K562 (cell line): ENCODE measurements around the gene MZB1. TPM values are rescaled to one million over a fixed set of nuclear protein-coding genes. Genes with fewer than 3 reads are reported as not detected.

ENCODE experiments used
- ATAC-seq: fragments of 200-7000 bp; cut with Tn5 transposase; 3 replicates; pipeline ENCODE4 v1.9.1; 2020; ENCODE audit warnings: moderate library complexity
- BruUV-seq: library from RNA; stranded (reverse); fragments of 400-500 nt; replicated peaks from 2 replicates; lab custom pipeline; 2021; lab: Mats Ljungman, UMichigan
- CTCF ChIA-PET: fragments of 300-600 bp; formaldehyde crosslinking; extraction: SDS; loops from one replicate; lab custom pipeline; 2021; ENCODE audit warnings: low intra/inter-chr PET ratio; lab: Yijun Ruan, JAX
- POLR2A ChIA-PET: fragments of 300-600, 350-650 bp; sonication (Branson Sonifier 250); formaldehyde crosslinking; extraction: SDS; loops from one replicate; lab custom pipeline; 2021; ENCODE audit warnings: antibody characterized with exemption, inconsistent platforms; lab: Yijun Ruan, JAX
- DNase-seq, 4 experiments: peaks; one replicate each; pipeline versions ENCODE4 v3.0.0 to v3.0.0-alpha.2; 2011 to 2018; ENCODE audit warnings: low spot score in 3 of 4, mixed read lengths in 3 of 4; ENCODE audit errors: extremely low read depth in 1 of 4
- FAIRE-seq: peaks from 2 replicates; lab custom pipeline; 2011; peaks lifted over from hg19 to GRCh38; lab: Jason Lieb, UNC
- H2AFZ ChIP-seq: 2 replicates; pipeline ENCODE4 v1.6.0; 2011; ENCODE audit warnings: low read depth, low read length, control low read depth, inconsistent platforms
- H3K27ac ChIP-seq: fragments of 200-600 bp; 3 replicates; pipeline ENCODE4 v1.8.0; 2011; ENCODE audit warnings: low read depth, mild to moderate bottlenecking, control low read depth, inconsistent platforms, low read length, moderate library complexity, mixed read lengths; ENCODE audit errors: extremely low read depth
- H3K27me3 ChIP-seq, 2 experiments: fragments of 300-600 bp in 1 of 2; 2 replicates in 1 of 2; 3 replicates in 1 of 2; pipeline versions ENCODE4 v1.6.0 to v1.8.0; 2011; ENCODE audit warnings: inconsistent platforms in 2 of 2, low read length in 2 of 2, mild to moderate bottlenecking in 1 of 2, mixed read lengths in 1 of 2, moderate library complexity in 1 of 2; ENCODE audit not compliant: control insufficient read depth in 2 of 2, insufficient read depth in 2 of 2
- H3K36me3 ChIP-seq: fragments of 300-600 bp; 3 replicates; pipeline ENCODE4 v1.8.0; 2011; ENCODE audit warnings: mild to moderate bottlenecking, low read length, inconsistent platforms; ENCODE audit not compliant: control insufficient read depth, insufficient read depth
- H3K4me1 ChIP-seq, 2 experiments: fragments of 200-600 bp in 1 of 2; replicated peaks in 1 of 2; 2 replicates in 1 of 2; 3 replicates in 1 of 2; pipeline versions ENCODE4 v1.5.1 to v1.8.0; 2011; ENCODE audit warnings: inconsistent platforms in 2 of 2, low read length in 2 of 2, mild to moderate bottlenecking in 1 of 2, mixed read lengths in 1 of 2, moderate library complexity in 1 of 2; ENCODE audit not compliant: control insufficient read depth in 2 of 2, insufficient read depth in 2 of 2
- H3K4me2 ChIP-seq: 2 replicates; pipeline ENCODE4 v1.6.1; 2011; ENCODE audit warnings: low read length, control low read depth, inconsistent platforms, mixed read lengths; ENCODE audit not compliant: insufficient read depth
- H3K4me3 ChIP-seq: fragments of 200-600 bp; sonication (generic), shearing (Covaris generic); 2 replicates; pipeline ENCODE4 v1.5.1; 2016; ENCODE audit warnings: control low read depth, inconsistent platforms
- H3K79me2 ChIP-seq: fragments of 200-600 bp; 3 replicates; pipeline ENCODE4 v1.8.0; 2011; ENCODE audit warnings: low read length, inconsistent platforms; ENCODE audit not compliant: control insufficient read depth, insufficient read depth
- H3K9ac ChIP-seq, 2 experiments: 2 replicates each; pipeline versions ENCODE4 v1.6.0 to v1.6.1; 2011; ENCODE audit warnings: low read depth in 2 of 2, low read length in 2 of 2, control low read depth in 1 of 2, inconsistent platforms in 1 of 2, mild to moderate bottlenecking in 1 of 2, mixed read lengths in 1 of 2; ENCODE audit not compliant: insufficient read depth in 1 of 2
- H3K9me1 ChIP-seq: one replicate; pipeline ENCODE4 v1.6.0; 2011; ENCODE audit warnings: inconsistent platforms, mild to moderate bottlenecking, low read length, moderate library complexity; ENCODE audit not compliant: control insufficient read depth, insufficient read depth
- H3K9me3 ChIP-seq: replicated peaks from 2 replicates; pipeline ENCODE4 v1.5.1; 2011; ENCODE audit warnings: low read depth, low read length, inconsistent platforms; ENCODE audit not compliant: control insufficient read depth, insufficient read depth
- H4K20me1 ChIP-seq: replicated peaks from 2 replicates; pipeline ENCODE4 v1.6.1; 2011; ENCODE audit warnings: low read length, inconsistent platforms, mixed read lengths; ENCODE audit not compliant: control insufficient read depth, insufficient read depth
- FOXP1 ChIP-seq: sonication (generic); formaldehyde crosslinking; IDR thresholded peaks from 2 replicates; pipeline ENCODE4 v1.8.0; 2022; ENCODE audit warnings: mild to moderate bottlenecking, missing genetic modification reagents
- GTF2E2 ChIP-seq: fragments of 200-800 bp; sonication (Bioruptor generic); IDR thresholded peaks from 2 replicates; pipeline ENCODE4 v1.6.1; 2016; ENCODE audit warnings: missing genetic modification characterization, missing compliant biosample characterization
- NEUROD1 ChIP-seq: fragments of 150-350 bp; IDR thresholded peaks from 2 replicates; pipeline ENCODE4 v1.6.1; 2014; ENCODE audit warnings: borderline replicate concordance, low read length, low read depth; ENCODE audit not compliant: partially characterized antibody
- NFIX ChIP-seq: fragments of 250-450 bp; sonication (Bioruptor Pico); IDR thresholded peaks from 2 replicates; pipeline ENCODE4 v1.4.0; 2020; ENCODE audit warnings: low read depth, mild to moderate bottlenecking, moderate library complexity
- NFYB ChIP-seq: IDR thresholded peaks from 2 replicates; pipeline ENCODE4 v1.6.1; 2011; ENCODE audit warnings: mild to moderate bottlenecking, moderate library complexity; ENCODE audit not compliant: insufficient read length; ENCODE audit errors: extremely low read depth
- POLR2H ChIP-seq: IDR thresholded peaks from 2 replicates; pipeline ENCODE4 v1.6.1; 2016; ENCODE audit warnings: missing genetic modification characterization, low read depth, mild to moderate bottlenecking, control low read depth, missing compliant biosample characterization, moderate library complexity
- RAD51 ChIP-seq: fragments of 450-650 bp; IDR thresholded peaks from 2 replicates; pipeline ENCODE4 v1.7.1; 2016; ENCODE audit warnings: low read depth, mild to moderate bottlenecking, borderline replicate concordance
- RBM25 ChIP-seq: fragments of 200-400 bp; formaldehyde crosslinking; IDR thresholded peaks from 2 replicates; pipeline ENCODE4 v1.6.1; 2018; ENCODE audit warnings: low read length, low read depth, moderate library complexity; ENCODE audit not compliant: severe bottlenecking
- SMARCA4 ChIP-seq: fragments of 450-650 bp; IDR thresholded peaks from 2 replicates; pipeline ENCODE4 v1.6.1; 2016
- WHSC1 ChIP-seq: IDR thresholded peaks from one replicate; pipeline ENCODE4 v1.6.1; 2012; ENCODE audit warnings: low read length, control low read depth, inconsistent platforms
- YBX1 ChIP-seq: fragments of 450-650 bp; IDR thresholded peaks from 2 replicates; pipeline ENCODE4 v1.7.1; 2016; ENCODE audit warnings: mild to moderate bottlenecking
- ZNF253 ChIP-seq: fragments of 250-450 bp; sonication (Bioruptor Pico); conservative IDR thresholded peaks from 2 replicates; pipeline ENCODE4 v1.6.1; 2021; ENCODE audit warnings: mild to moderate bottlenecking
- ZZZ3 ChIP-seq: fragments of 450-650 bp; IDR thresholded peaks from 2 replicates; pipeline ENCODE4 v1.6.1; 2016; ENCODE audit warnings: antibody characterized with exemption, mild to moderate bottlenecking, moderate library complexity
- WGBS: fragments of 100-300 bp; shearing (Covaris generic); methylation state at CpG from one replicate; pipeline ENCODE4 v1.1.6; 2016; ENCODE audit warnings: low coverage, mixed read lengths; ENCODE audit not compliant: insufficient coverage; ENCODE audit errors: missing lambda C conversion rate; 5-methylcytosine and 5-hydroxymethylcytosine counted together
- in situ Hi-C: fragments of 300-500 bp; cut with MboI; formaldehyde crosslinking; loops from 4 replicates; pipeline ENCODE4 v1.15.0; 2018; ENCODE audit warnings: inconsistent platforms, mixed read lengths
- intact Hi-C: fragments of 100-400 bp; cut with micrococcal nuclease; formaldehyde crosslinking; loops from 2 replicates; pipeline ENCODE4 v1.14.2; 2022
- polyA plus RNA-seq, 8 experiments: library from polyadenylated mRNA; depleted of rRNA in 4 of 8; stranded (reverse) in 5 of 8; unstranded in 3 of 8; fragments of >200 nt; fragmentation: Nextera tagmentation in 2 of 8; fragmentation: Illumina TruSeq in 1 of 8; extraction: Ambion mirVana in 2 of 8; extraction: Trizol in 1 of 8; gene quantifications; 2 replicates each; pipeline versions ENCODE4 v1.2.1 to v1.2.3, GENCODE V29; 2011 to 2014; ENCODE audit warnings: inconsistent platforms in 1 of 8, missing spikeins in 1 of 8
- total RNA-seq, 7 experiments: library from RNA; depleted of rRNA in 6 of 7; stranded (reverse); fragments of >200 nt in 6 of 7; fragmentation: Illumina TruSeq in 2 of 7; extraction: Trizol in 2 of 7; gene quantifications; 2 replicates each; pipeline versions ENCODE4 v1.2.1 to v1.2.3, GENCODE V29; 2011 to 2021; ENCODE audit warnings: low replicate concordance in 1 of 7
- TF ChIP-seq, protein P1 (sequence below), 2 experiments: fragments of 450-650 bp in 1 of 2; IDR thresholded peaks; 2 replicates each; pipeline ENCODE4 v1.6.1; 2011 to 2017; ENCODE audit warnings: low read depth in 2 of 2, antibody characterized with exemption in 1 of 2, borderline replicate concordance in 1 of 2, low read length in 1 of 2, mild to moderate bottlenecking in 1 of 2, mixed read lengths in 1 of 2; ENCODE audit not compliant: control insufficient read depth in 1 of 2

MZB1 gene
- total and polyA plus RNA-seq, 9 of the 15 experiments (the other 6 are each of a cell fraction or from before 2014, with no cell fraction given): 0.13 to 0.31 TPM; not detected in 7

DNA sequence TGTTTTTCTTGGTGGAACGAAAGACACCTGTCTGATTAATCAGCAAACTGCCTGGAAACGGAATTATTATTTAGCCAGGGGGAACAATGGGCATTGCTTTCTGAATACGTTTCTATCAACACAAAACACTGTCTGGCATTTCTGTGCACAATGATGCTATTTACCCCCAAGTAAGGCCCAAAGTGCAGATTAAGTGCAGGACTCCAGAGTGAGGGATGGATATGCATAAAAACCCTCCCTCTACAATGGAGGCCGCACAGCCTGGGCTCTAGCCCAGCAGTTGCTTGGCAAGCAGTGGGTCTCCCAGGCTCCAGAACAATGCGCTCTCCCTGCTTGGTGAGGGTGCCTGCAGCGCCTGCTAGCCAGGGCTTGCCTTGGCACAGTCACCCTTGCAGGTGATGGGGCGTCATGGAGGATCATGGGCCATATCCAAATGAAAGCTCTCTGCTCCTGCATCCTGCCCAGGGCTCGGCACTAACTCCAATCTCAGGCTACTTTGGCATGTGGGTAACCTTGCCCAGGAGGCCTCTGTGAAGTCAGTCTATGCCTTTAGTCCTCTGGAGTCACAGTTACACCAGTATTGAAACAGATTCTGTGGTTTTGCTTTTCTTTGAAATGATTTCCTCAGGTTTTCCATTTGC lies 25.6 kb upstream of the MZB1 start:
- Histone ChIP-seq H3K4me2 (no peak overlapping the region; the same call in 1 of the 2 replicates), H2AFZ (no peak overlapping the region), H3K79me2 (no peaks in the 10 kb centered on the region), H3K9me3 (no peaks in the 10 kb centered on the region), H3K9ac (peak overlapping the region in 1 of 2 experiments; percentile 76; a peak in 2 of 4 replicates), H3K4me1 (peaks cover 4 to 13% of the 10 kb centered on the region in 2 experiments), H3K36me3 (no peaks in the 10 kb centered on the region), H3K4me3 (no peak overlapping the region), H3K27ac (no peak overlapping the region), H3K27me3 (no peaks in the 10 kb centered on the region), H4K20me1 (no peaks in the 10 kb centered on the region), H3K9me1 (no peaks in the 10 kb centered on the region)
- BruUV-seq: no TSS peak
- in situ Hi-C loops (loop anchor here (10.0 kb wide), 1 partner anchor 349 kb away; no protein-coding TSS in a partner anchor), intact Hi-C loops (loop anchor here (5.0 kb wide), 1 partner anchor 128 kb away; no protein-coding TSS in a partner anchor)
- POLR2A ChIA-PET: interaction anchor here (0.6 to 1.9 kb wide), 5 partner anchors 9 to 240 kb away, joined by 3 to 6 read pairs (median 5); partner anchors contain the start of genes DNAJC18 and SPATA24
- WGBS: 70% methylated on average over 8 of the region's 8 CpGs
- DNase-seq: no peak
- CTCF ChIA-PET: no interaction called here
- ATAC-seq: no peak
- FAIRE-seq: no peak
- TF ChIP-seq ZNF253 (CRISPR knock-in tag): no peak
- no peak for TF ChIP-seq GTF2E2 (tag)
- no peak for TF ChIP-seq NFYB
- TF ChIP-seq, protein P1, sequence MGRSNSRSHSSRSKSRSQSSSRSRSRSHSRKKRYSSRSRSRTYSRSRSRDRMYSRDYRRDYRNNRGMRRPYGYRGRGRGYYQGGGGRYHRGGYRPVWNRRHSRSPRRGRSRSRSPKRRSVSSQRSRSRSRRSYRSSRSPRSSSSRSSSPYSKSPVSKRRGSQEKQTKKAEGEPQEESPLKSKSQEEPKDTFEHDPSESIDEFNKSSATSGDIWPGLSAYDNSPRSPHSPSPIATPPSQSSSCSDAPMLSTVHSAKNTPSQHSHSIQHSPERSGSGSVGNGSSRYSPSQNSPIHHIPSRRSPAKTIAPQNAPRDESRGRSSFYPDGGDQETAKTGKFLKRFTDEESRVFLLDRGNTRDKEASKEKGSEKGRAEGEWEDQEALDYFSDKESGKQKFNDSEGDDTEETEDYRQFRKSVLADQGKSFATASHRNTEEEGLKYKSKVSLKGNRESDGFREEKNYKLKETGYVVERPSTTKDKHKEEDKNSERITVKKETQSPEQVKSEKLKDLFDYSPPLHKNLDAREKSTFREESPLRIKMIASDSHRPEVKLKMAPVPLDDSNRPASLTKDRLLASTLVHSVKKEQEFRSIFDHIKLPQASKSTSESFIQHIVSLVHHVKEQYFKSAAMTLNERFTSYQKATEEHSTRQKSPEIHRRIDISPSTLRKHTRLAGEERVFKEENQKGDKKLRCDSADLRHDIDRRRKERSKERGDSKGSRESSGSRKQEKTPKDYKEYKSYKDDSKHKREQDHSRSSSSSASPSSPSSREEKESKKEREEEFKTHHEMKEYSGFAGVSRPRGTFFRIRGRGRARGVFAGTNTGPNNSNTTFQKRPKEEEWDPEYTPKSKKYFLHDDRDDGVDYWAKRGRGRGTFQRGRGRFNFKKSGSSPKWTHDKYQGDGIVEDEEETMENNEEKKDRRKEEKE (IDR thresholded peaks at IDR 0.05; ENCODE audit: borderline replicate concordance in 1 of 2, control insufficient read depth in 1 of 2, low read depth in 2 of 2, low read length in 1 of 2): no peak
- TF ChIP-seq FOXP1 (CRISPR knock-in tag): no peak
- no peak for TF ChIP-seq SMARCA4
- TF ChIP-seq POLR2H (tag): no peak
- no peak for TF ChIP-seq ZZZ3
- TF ChIP-seq NFIX (CRISPR knock-in tag): no peak
- TF ChIP-seq NEUROD1: no peak
- no peak for TF ChIP-seq WHSC1
- no peak for TF ChIP-seq RBM25
- no peak for TF ChIP-seq RAD51
- TF ChIP-seq YBX1: no peak
